Measurements from ENCODE around the gene RFLNA.
"Not testable (repeated sequence)": the region's sequence is repeated elsewhere in the genome, so short reads cannot be mapped to it uniquely, and the experiment has no call there.

Gene RFLNA

GRCh38 chr12:124283326-124283725 lies 11.6 kb upstream of the RFLNA start:
- no peak for DNase-seq

- no peak for DNase-seq
These were observed 10.5 kb upstream of the RFLNA start for GRCh38 chr12:124284368-124284767.

GRCh38 chr12:124286414-124286813 lies 8.5 kb upstream of the RFLNA start:
- DNase-seq, result no peak

- no peak for DNase-seq
These were observed 7.9 kb upstream of the RFLNA start for GRCh38 chr12:124286971-124287370.

- DNase-seq, result no peak
These were observed 5.0 kb upstream of the RFLNA start for GRCh38 chr12:124289634-124290600.

GRCh38 chr12:124292385-124292784 lies 2.5 kb upstream of the RFLNA start:
- DNase-seq, result no peak

- DNase-seq, result no peak
These were observed 1.4 kb upstream of the RFLNA start for GRCh38 chr12:124293286-124294003.

GRCh38 chr12:124295431-124296058 lies 652 bp downstream of the RFLNA start:
- DNase-seq, result no peak

GRCh38 chr12:124296295-124296915 lies 1.5 kb downstream of the RFLNA start:
- DNase-seq, result no peak

- DNase-seq, result no peak
These were observed 2.0 kb downstream of the RFLNA start for GRCh38 chr12:124296916-124297351.

GRCh38 chr12:124297389-124297788 lies 2.5 kb downstream of the RFLNA start:
- DNase-seq, result no peak

- DNase-seq, result no peak
These were observed 3.0 kb downstream of the RFLNA start for GRCh38 chr12:124297856-124298255.

- no peak for DNase-seq
These were observed 4.0 kb downstream of the RFLNA start for GRCh38 chr12:124298685-124299410.

GRCh38 chr12:124299628-124300388 lies 4.9 kb downstream of the RFLNA start:
- no peak for DNase-seq

- not testable (repeated sequence) for DNase-seq
These were observed 5.8 kb downstream of the RFLNA start for GRCh38 chr12:124300657-124301056.

- DNase-seq, result no peak
These were observed 6.3 kb downstream of the RFLNA start for GRCh38 chr12:124301084-124301654.

GRCh38 chr12:124302241-124302806 lies 7.4 kb downstream of the RFLNA start:
- DNase-seq, result no peak

- DNase-seq, result no peak
These were observed 8.1 kb downstream of the RFLNA start for GRCh38 chr12:124302807-124303578.

GRCh38 chr12:124303579-124304313 lies 8.9 kb downstream of the RFLNA start:
- no peak for DNase-seq

Measured in NCI-H1417 treated with DMSO at 0.1 percent for 48 hours (cell line).